ENCODE measurements around the gene FOSL2. TPM values are rescaled to one million over a fixed set of nuclear protein-coding genes. Genes with fewer than 3 reads are reported as not detected.

Gene FOSL2
- total RNA-seq, 1 experiment from 2014 or later: 53.7 TPM

- TF ChIP-seq CTCF (IDR thresholded peaks at IDR 0.05; ENCODE audit: unreplicated experiment): no peak
- Mint-ChIP-seq H3K27ac (ENCODE audit: unreplicated experiment) (peak overlapping the region; percentile 64), H3K27me3 (ENCODE audit: unreplicated experiment) (no peaks in the 10 kb centered on the region), H3K9me3 (ENCODE audit: low read depth, unreplicated experiment) (peaks cover 10% of the 10 kb centered on the region), H3K4me3 (ENCODE audit: low read depth, unreplicated experiment) (no peak overlapping the region), H3K4me1 (ENCODE audit: low read depth, unreplicated experiment) (peaks cover 28% of the 10 kb centered on the region), H3K36me3 (ENCODE audit: insufficient read depth, unreplicated experiment) (peaks cover 14% of the 10 kb centered on the region)
- intact Hi-C loops (cut with micrococcal nuclease; ENCODE audit: unreplicated experiment): no loop called here
- CTCF ChIA-PET: no interaction called here
- DNase-seq: no peak
- no TSS peak for BruUV-seq (replicated peaks)
Measured at GRCh38 chr2:28433215-28433614, 40.6 kb downstream of the FOSL2 start.

DNA sequence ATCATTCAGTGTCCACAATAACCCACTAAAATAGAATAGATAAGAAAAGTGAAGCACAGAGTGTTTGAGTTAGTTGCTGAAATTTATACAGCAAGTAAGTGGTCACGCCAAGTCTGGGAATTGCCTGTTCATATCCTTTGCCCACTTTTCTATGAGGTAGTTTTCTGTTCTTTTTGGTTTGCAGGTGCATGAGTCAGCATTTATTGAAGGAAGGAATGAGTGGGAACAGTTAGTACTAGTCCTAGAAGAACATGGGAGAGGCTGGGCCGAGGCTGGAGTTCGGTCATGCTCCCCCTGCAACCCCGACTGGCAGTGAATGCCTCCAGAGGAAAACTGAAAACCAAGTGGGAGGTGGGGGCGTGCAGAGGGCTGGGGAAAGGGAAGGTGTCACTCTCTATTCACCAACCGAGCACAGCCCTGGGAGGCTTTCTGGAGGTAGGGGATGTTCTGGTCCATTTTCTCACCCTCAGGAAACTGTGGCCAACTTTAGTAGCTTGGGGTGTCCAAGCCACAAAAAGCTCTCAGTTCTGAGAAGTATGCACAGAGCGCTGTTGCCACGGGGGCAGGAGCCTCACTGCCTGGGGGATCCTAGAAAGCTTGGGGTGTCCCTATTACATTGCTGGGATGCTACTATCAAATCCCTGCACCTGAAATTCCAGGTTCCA is 41.4 kb downstream of the FOSL2 start:
- no TSS peak for BruUV-seq (replicated peaks)
- Mint-ChIP-seq H3K27ac (ENCODE audit: unreplicated experiment) (no peak overlapping the region), H3K9me3 (ENCODE audit: low read depth, unreplicated experiment) (peaks cover 10% of the 10 kb centered on the region), H3K4me3 (ENCODE audit: low read depth, unreplicated experiment) (no peak overlapping the region), H3K27me3 (ENCODE audit: unreplicated experiment) (no peaks in the 10 kb centered on the region), H3K4me1 (ENCODE audit: low read depth, unreplicated experiment) (peaks cover 34% of the 10 kb centered on the region), H3K36me3 (ENCODE audit: insufficient read depth, unreplicated experiment) (peaks cover 14% of the 10 kb centered on the region)
- DNase-seq: no peak
- intact Hi-C loops (cut with micrococcal nuclease; ENCODE audit: unreplicated experiment): no loop called here
- TF ChIP-seq CTCF (IDR thresholded peaks at IDR 0.05; ENCODE audit: unreplicated experiment): no peak
- CTCF ChIA-PET: interaction anchor here (0.6 kb wide), 1 partner anchor 17 kb away, joined by 5 read pairs; no protein-coding TSS in a partner anchor

GRCh38 chr2:28434600-28434989 is 41.9 kb downstream of the FOSL2 start:
- no peak overlapping the region for H3K27ac Mint-ChIP-seq (ENCODE audit: unreplicated experiment)
- CTCF ChIA-PET: interaction anchor here (0.6 kb wide), 1 partner anchor 731 kb away, joined by 3 read pairs; no protein-coding TSS in a partner anchor
- no peak overlapping the region for H3K4me3 Mint-ChIP-seq (ENCODE audit: low read depth, unreplicated experiment)
- no TSS peak for BruUV-seq (replicated peaks)
- peaks cover 10% of the 10 kb centered on the region for H3K9me3 Mint-ChIP-seq (ENCODE audit: low read depth, unreplicated experiment)
- no peaks in the 10 kb centered on the region for H3K27me3 Mint-ChIP-seq (ENCODE audit: unreplicated experiment)
- peak; percentile 20 for DNase-seq
- H3K4me1 Mint-ChIP-seq (ENCODE audit: low read depth, unreplicated experiment): peaks cover 37% of the 10 kb centered on the region
- H3K36me3 Mint-ChIP-seq (ENCODE audit: insufficient read depth, unreplicated experiment): peaks cover 15% of the 10 kb centered on the region
- intact Hi-C loops (cut with micrococcal nuclease; ENCODE audit: unreplicated experiment): no loop called here
- TF ChIP-seq CTCF (IDR thresholded peaks at IDR 0.05; ENCODE audit: unreplicated experiment): no peak

GRCh38 chr2:28435241-28435640 is 42.6 kb downstream of the FOSL2 start:
- H3K4me3 Mint-ChIP-seq (ENCODE audit: low read depth, unreplicated experiment): peak overlapping the region; percentile 49
- peaks cover 18% of the 10 kb centered on the region for H3K36me3 Mint-ChIP-seq (ENCODE audit: insufficient read depth, unreplicated experiment)
- BruUV-seq (replicated peaks): TSS peak; percentile 69
- no peaks in the 10 kb centered on the region for H3K27me3 Mint-ChIP-seq (ENCODE audit: unreplicated experiment)
- H3K4me1 Mint-ChIP-seq (ENCODE audit: low read depth, unreplicated experiment): peaks cover 37% of the 10 kb centered on the region
- intact Hi-C loops (cut with micrococcal nuclease; ENCODE audit: unreplicated experiment): no loop called here
- no peak for TF ChIP-seq CTCF (IDR thresholded peaks at IDR 0.05; ENCODE audit: unreplicated experiment)
- no peak for DNase-seq
- CTCF ChIA-PET: interaction anchor here (0.6 to 1.1 kb wide), 5 partner anchors 16 to 732 kb away, joined by 3 to 6 read pairs (median 3); no protein-coding TSS in a partner anchor
- H3K27ac Mint-ChIP-seq (ENCODE audit: unreplicated experiment): peak overlapping the region; percentile 78
- H3K9me3 Mint-ChIP-seq (ENCODE audit: low read depth, unreplicated experiment): peaks cover 10% of the 10 kb centered on the region
